RWPE1 (cell line): ENCODE results near the gene SLC32A1.

Source experiments
- CTCF ChIA-PET: fragments of 350-600 bp; sonication (Branson Sonifier 250); formaldehyde crosslinking; extraction: SDS; loops from one replicate; lab custom pipeline; 2021; lab: Yijun Ruan, JAX
- POLR2A ChIA-PET: fragments of 400-600 bp; formaldehyde crosslinking; extraction: SDS; loops from one replicate; lab custom pipeline; 2020; ENCODE audit warnings: antibody characterized with exemption; ENCODE audit not compliant: low non-redundant PET; lab: Yijun Ruan, JAX
- DNase-seq: peaks from one replicate; pipeline ENCODE4 v3.0.0; 2012; ENCODE audit warnings: low spot score
- H3K27ac ChIP-seq: fragments of 450-650 bp; 2 replicates; pipeline ENCODE4 v1.5.1; 2017
- TF ChIP-seq, protein P1 (sequence below): fragments of 450-650 bp; conservative IDR thresholded peaks from 2 replicates; pipeline ENCODE4 v1.5.1; 2017; ENCODE audit warnings: low read depth, mild to moderate bottlenecking

SLC32A1 gene

DNA sequence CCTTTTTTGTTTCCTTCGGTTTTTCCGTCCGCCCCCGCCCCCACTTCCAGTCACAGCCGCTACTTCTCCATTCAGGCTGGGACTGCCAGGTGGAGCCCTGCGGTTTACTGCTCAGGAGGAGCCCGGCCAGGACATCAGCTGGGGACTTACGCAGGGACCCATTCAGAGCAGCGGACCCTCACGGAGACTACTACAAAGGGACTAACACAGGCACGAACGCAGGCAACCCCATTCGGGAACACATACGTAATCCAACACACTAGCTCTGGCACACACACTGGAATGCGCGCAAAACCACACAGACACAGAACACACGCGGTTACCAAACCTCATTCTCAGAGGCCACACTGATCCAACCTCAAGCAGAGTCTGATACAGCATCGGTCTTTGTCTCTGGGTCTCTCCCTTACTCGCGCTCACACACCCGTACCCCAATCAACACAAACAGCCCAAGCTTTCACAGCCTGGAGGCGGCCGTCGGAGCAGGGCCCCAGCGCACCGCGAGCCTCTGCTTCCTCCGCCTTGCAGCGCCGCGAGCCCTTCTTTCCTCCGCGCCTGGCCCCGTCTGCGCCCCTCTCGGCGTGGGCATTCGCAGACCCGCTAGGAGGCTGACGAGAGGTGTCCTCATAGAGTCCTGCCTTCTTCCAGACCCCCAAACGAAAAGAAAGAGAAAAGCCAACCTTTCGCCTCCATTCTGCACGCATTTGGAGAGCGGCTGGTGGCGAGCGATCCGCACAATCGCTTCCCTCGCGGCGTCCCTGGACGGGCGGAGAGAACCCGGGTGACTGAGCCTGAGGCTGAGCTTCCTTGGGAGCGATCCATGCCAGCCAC lies 1.1 kb upstream of the SLC32A1 start:
- H3K27ac ChIP-seq, result no peak overlapping the region
- TF ChIP-seq, protein P1, sequence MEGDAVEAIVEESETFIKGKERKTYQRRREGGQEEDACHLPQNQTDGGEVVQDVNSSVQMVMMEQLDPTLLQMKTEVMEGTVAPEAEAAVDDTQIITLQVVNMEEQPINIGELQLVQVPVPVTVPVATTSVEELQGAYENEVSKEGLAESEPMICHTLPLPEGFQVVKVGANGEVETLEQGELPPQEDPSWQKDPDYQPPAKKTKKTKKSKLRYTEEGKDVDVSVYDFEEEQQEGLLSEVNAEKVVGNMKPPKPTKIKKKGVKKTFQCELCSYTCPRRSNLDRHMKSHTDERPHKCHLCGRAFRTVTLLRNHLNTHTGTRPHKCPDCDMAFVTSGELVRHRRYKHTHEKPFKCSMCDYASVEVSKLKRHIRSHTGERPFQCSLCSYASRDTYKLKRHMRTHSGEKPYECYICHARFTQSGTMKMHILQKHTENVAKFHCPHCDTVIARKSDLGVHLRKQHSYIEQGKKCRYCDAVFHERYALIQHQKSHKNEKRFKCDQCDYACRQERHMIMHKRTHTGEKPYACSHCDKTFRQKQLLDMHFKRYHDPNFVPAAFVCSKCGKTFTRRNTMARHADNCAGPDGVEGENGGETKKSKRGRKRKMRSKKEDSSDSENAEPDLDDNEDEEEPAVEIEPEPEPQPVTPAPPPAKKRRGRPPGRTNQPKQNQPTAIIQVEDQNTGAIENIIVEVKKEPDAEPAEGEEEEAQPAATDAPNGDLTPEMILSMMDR, result no peak
- CTCF ChIA-PET, result interaction anchor here (0.6 to 2.0 kb wide), 7 partner anchors 7 to 313 kb away, joined by 3 to 7 read pairs (median 4); no protein-coding TSS in a partner anchor
- POLR2A ChIA-PET, result no interaction called here
- DNase-seq, result no peak

GRCh38 chr20:38724626-38725147 lies 401 bp downstream of the SLC32A1 start:
- no peak overlapping the region for H3K27ac ChIP-seq
- CTCF ChIA-PET, result interaction anchor here (0.5 to 1.7 kb wide), 12 partner anchors 9 to 1913 kb away, joined by 3 to 12 read pairs (median 3); no protein-coding TSS in a partner anchor
- DNase-seq, result no peak
- TF ChIP-seq, protein P1, result no peak
- POLR2A ChIA-PET, result no interaction called here

- CTCF ChIA-PET, result interaction anchor here (0.5 to 2.3 kb wide), 16 partner anchors 8 to 1912 kb away, joined by 3 to 12 read pairs (median 3); no protein-coding TSS in a partner anchor
- TF ChIP-seq, protein P1, result no peak
- POLR2A ChIA-PET, result no interaction called here
- DNase-seq, result no peak
- H3K27ac ChIP-seq, result no peak overlapping the region
These were observed 1.0 kb downstream of the SLC32A1 start for GRCh38 chr20:38725148-38725901.

GRCh38 chr20:38725931-38726803 lies 1.9 kb downstream of the SLC32A1 start:
- ChIA-PET POLR2A (interaction anchor here (0.5 kb wide), 1 partner anchor 81 kb away, joined by 3 read pairs; no protein-coding TSS in a partner anchor), CTCF (interaction anchor here (0.5 to 2.3 kb wide), 17 partner anchors 9 to 1800 kb away, joined by 3 to 12 read pairs (median 4); no protein-coding TSS in a partner anchor)
- TF ChIP-seq, protein P1, result peak; percentile 45
- no peak overlapping the region for H3K27ac ChIP-seq
- DNase-seq, result peak; percentile 69

DNA sequence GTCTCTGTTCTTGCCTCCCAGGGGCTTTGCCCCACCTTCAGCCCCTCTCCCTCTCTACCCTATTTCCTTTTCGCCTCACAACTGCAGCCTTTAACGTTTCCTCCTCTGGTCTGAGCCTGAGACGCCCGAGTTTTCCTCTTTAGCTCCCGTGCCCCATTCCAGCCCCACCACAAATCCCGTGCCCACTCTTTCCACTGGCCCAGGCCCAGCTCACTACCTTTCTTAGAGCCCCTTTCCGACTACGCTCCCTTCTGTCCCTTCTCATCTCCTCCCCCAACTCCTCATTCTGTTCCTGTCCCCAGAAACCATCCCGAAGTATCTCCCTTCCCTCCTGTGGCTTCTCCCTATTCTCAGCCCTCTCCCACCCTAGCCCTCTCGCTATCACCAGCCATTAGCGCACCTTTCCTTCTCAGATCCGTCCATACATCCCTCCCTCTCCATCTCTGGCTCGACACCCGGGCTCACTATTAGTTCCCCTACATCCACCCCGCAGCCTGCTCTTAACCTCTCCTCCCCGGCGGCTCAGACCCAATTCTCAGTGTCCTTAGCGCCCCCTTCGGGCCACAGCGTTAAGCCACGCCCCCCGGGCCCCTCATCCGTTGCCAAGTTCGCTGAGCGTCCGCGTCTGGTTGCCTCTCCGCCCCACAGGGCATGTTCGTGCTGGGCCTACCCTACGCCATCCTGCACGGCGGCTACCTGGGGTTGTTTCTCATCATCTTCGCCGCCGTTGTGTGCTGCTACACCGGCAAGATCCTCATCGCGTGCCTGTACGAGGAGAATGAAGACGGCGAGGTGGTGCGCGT lies 2.7 kb downstream of the SLC32A1 start:
- DNase-seq, result no peak
- POLR2A ChIA-PET, result no interaction called here
- TF ChIP-seq, protein P1, result 0 out of 2 replicates have a peak, but pooled peaks have one; percentile 19
- H3K27ac ChIP-seq, result no peak overlapping the region
- CTCF ChIA-PET, result interaction anchor here (0.7 to 2.3 kb wide), 7 partner anchors 10 to 322 kb away, joined by 3 to 12 read pairs (median 4); no protein-coding TSS in a partner anchor
